H9 (cell line): ENCODE results near the gene NEAT1. TPM values are rescaled to one million over a fixed set of nuclear protein-coding genes. Genes with fewer than 3 reads are reported as not detected.

Source experiments
- DNase-seq: peaks from one replicate; pipeline ENCODE4 v3.0.0-alpha.2; 2017
- H2AFZ ChIP-seq: one replicate; pipeline ENCODE4 v1.6.1; 2013; ENCODE audit warnings: mild to moderate bottlenecking, low read length, control low read depth, moderate library complexity
- H2AK5ac ChIP-seq: 2 replicates; pipeline ENCODE4 v1.6.1; 2013; ENCODE audit warnings: low read length, control low read depth, mixed read lengths; ENCODE audit not compliant: insufficient read length
- H2BK120ac ChIP-seq: one replicate; pipeline ENCODE4 v1.6.1; 2013; ENCODE audit warnings: low read depth, mild to moderate bottlenecking, low read length, control low read depth, inconsistent platforms; ENCODE audit not compliant: poor library complexity, severe bottlenecking
- H2BK12ac ChIP-seq: 2 replicates; pipeline ENCODE4 v1.6.1; 2013; ENCODE audit warnings: low read length, control low read depth, mixed read lengths, low read depth; ENCODE audit not compliant: insufficient read length
- H2BK15ac ChIP-seq: 2 replicates; pipeline ENCODE4 v1.6.1; 2013; ENCODE audit warnings: low read depth, low read length, control low read depth
- H2BK20ac ChIP-seq: one replicate; pipeline ENCODE4 v1.6.1; 2013; ENCODE audit warnings: low read depth, mild to moderate bottlenecking, low read length, control low read depth, inconsistent platforms; ENCODE audit not compliant: poor library complexity, severe bottlenecking
- H2BK5ac ChIP-seq: 2 replicates; pipeline ENCODE4 v1.6.1; 2013; ENCODE audit warnings: low read length, control low read depth, mixed read lengths; ENCODE audit not compliant: insufficient read length
- H3K14ac ChIP-seq: 2 replicates; pipeline ENCODE4 v1.6.1; 2013; ENCODE audit warnings: low read length, control low read depth; ENCODE audit not compliant: insufficient read depth
- H3K18ac ChIP-seq: 2 replicates; pipeline ENCODE4 v1.6.1; 2013; ENCODE audit warnings: low read depth, mild to moderate bottlenecking, mixed read lengths, low read length, control low read depth; ENCODE audit not compliant: insufficient read length
- H3K23ac ChIP-seq: 2 replicates; pipeline ENCODE4 v1.6.1; 2013; ENCODE audit warnings: low read length, control low read depth, mixed read lengths, low read depth; ENCODE audit not compliant: insufficient read length
- H3K23me2 ChIP-seq: 2 replicates; pipeline ENCODE4 v1.6.1; 2013; ENCODE audit warnings: low read depth, mild to moderate bottlenecking, mixed read lengths, low read length, control low read depth; ENCODE audit not compliant: insufficient read length, poor library complexity, severe bottlenecking
- H3K27ac ChIP-seq: 2 replicates; pipeline ENCODE4 v1.5.1; 2013; ENCODE audit warnings: low read length, control low read depth, mixed read lengths, low read depth; ENCODE audit not compliant: insufficient read length
- H3K27me3 ChIP-seq: 2 replicates; pipeline ENCODE4 v1.6.1; 2013; ENCODE audit warnings: low read length, control low read depth, inconsistent platforms; ENCODE audit not compliant: insufficient read depth
- H3K4ac ChIP-seq: 2 replicates; pipeline ENCODE4 v1.6.1; 2013; ENCODE audit warnings: low read depth, mild to moderate bottlenecking, control low read depth, inconsistent platforms, low read length, moderate library complexity
- H3K4me1 ChIP-seq: 2 replicates; pipeline ENCODE4 v1.6.1; 2013; ENCODE audit warnings: low read length, control low read depth, inconsistent platforms; ENCODE audit not compliant: insufficient read depth
- H3K4me2 ChIP-seq: 2 replicates; pipeline ENCODE4 v1.6.1; 2013; ENCODE audit warnings: low read length, control low read depth, mixed read lengths; ENCODE audit not compliant: insufficient read length, insufficient read depth
- H3K56ac ChIP-seq: 2 replicates; pipeline ENCODE4 v1.6.1; 2013; ENCODE audit warnings: low read depth, mild to moderate bottlenecking, mixed read lengths, low read length, control low read depth; ENCODE audit not compliant: insufficient read length
- H3K79me1 ChIP-seq: 2 replicates; pipeline ENCODE4 v1.6.1; 2013; ENCODE audit warnings: low read depth, mild to moderate bottlenecking, moderate library complexity, low read length, control low read depth, inconsistent platforms; ENCODE audit not compliant: insufficient read depth, poor library complexity, severe bottlenecking
- H3K79me2 ChIP-seq: 2 replicates; pipeline ENCODE4 v1.6.1; 2013; ENCODE audit warnings: low read length, control low read depth, inconsistent platforms; ENCODE audit not compliant: insufficient read depth
- H3K9ac ChIP-seq: 2 replicates; pipeline ENCODE4 v1.6.1; 2013; ENCODE audit warnings: low read length, control low read depth, mixed read lengths; ENCODE audit not compliant: insufficient read length; ENCODE audit errors: extremely low read depth
- H3K9me3 ChIP-seq: one replicate; pipeline ENCODE4 v1.6.1; 2013; ENCODE audit warnings: low read depth, low read length, inconsistent platforms; ENCODE audit not compliant: control insufficient read depth
- H3T11ph ChIP-seq: one replicate; pipeline ENCODE4 v1.6.1; 2013; ENCODE audit warnings: mild to moderate bottlenecking, low read length, control low read depth, inconsistent platforms
- H4K20me1 ChIP-seq: one replicate; pipeline ENCODE4 v1.6.1; 2013; ENCODE audit not compliant: control insufficient read depth, insufficient read length, insufficient read depth
- H4K5ac ChIP-seq: 2 replicates; pipeline ENCODE4 v1.6.1; 2013; ENCODE audit warnings: low read depth, mild to moderate bottlenecking, mixed read lengths, low read length, control low read depth; ENCODE audit not compliant: insufficient read length
- H4K8ac ChIP-seq: replicated peaks from 2 replicates; pipeline ENCODE4 v1.6.1; 2013; ENCODE audit warnings: low read length, control low read depth, mixed read lengths, low read depth; ENCODE audit not compliant: insufficient read length
- H4K91ac ChIP-seq: 2 replicates; pipeline ENCODE4 v1.6.1; 2013; ENCODE audit warnings: low read depth, mild to moderate bottlenecking, moderate library complexity, mixed read lengths, low read length, control low read depth; ENCODE audit not compliant: insufficient read length
- H3K27ac Mint-ChIP-seq, 3 experiments: 2 replicates in 2 of 3; 3 replicates in 1 of 3; pipeline ENCODE4 v1.8.0; 2020 to 2021; ENCODE audit warnings: mixed read lengths in 3 of 3, mild to moderate bottlenecking in 1 of 3, moderate library complexity in 1 of 3
- H3K27me3 Mint-ChIP-seq: 2 replicates; pipeline ENCODE4 v1.8.0; 2021; ENCODE audit warnings: low read depth, mild to moderate bottlenecking, moderate library complexity, mixed read lengths
- H3K36me3 Mint-ChIP-seq, 3 experiments: 2 replicates in 2 of 3; 3 replicates in 1 of 3; pipeline ENCODE4 v1.8.0; 2020 to 2021; ENCODE audit warnings: low read depth in 3 of 3, mixed read lengths in 3 of 3; ENCODE audit not compliant: insufficient read depth in 1 of 3
- H3K4me1 Mint-ChIP-seq, 2 experiments: 2 replicates each; pipeline ENCODE4 v1.8.0; 2020; ENCODE audit warnings: mixed read lengths in 2 of 2
- H3K4me3 Mint-ChIP-seq, 2 experiments: 2 replicates in 1 of 2; 3 replicates in 1 of 2; pipeline ENCODE4 v1.8.0; 2020 to 2021; ENCODE audit warnings: mild to moderate bottlenecking in 2 of 2, mixed read lengths in 2 of 2, moderate library complexity in 1 of 2
- H3K9me3 Mint-ChIP-seq, 2 experiments: 2 replicates in 1 of 2; 3 replicates in 1 of 2; pipeline ENCODE4 v1.8.0; 2020; ENCODE audit warnings: mild to moderate bottlenecking in 2 of 2, mixed read lengths in 2 of 2, moderate library complexity in 1 of 2
- WGBS: extraction: QIAGEN DNeasy Blood & Tissue Kit; methylation state at CpG from one replicate; pipeline ENCODE4 v1.1.7; 2013; ENCODE audit warnings: missing lambda C conversion rate, low lambda C conversion rate, mixed read lengths; ENCODE audit not compliant: insufficient read length; ENCODE audit errors: extremely low coverage; 5-methylcytosine and 5-hydroxymethylcytosine counted together
- total RNA-seq: library from RNA; stranded (reverse); gene quantifications from 2 replicates; pipeline ENCODE4 v1.2.1, GENCODE V29; 2021
- TF ChIP-seq, protein P1 (sequence below): fragments of 200-600 bp; sonication (generic); conservative IDR thresholded peaks from 3 replicates; pipeline ENCODE4 v1.8.0; 2021; ENCODE audit warnings: antibody characterized with exemption, mild to moderate bottlenecking

NEAT1 gene
- total RNA-seq, 1 experiment from 2014 or later, result 12.7 TPM

DNA sequence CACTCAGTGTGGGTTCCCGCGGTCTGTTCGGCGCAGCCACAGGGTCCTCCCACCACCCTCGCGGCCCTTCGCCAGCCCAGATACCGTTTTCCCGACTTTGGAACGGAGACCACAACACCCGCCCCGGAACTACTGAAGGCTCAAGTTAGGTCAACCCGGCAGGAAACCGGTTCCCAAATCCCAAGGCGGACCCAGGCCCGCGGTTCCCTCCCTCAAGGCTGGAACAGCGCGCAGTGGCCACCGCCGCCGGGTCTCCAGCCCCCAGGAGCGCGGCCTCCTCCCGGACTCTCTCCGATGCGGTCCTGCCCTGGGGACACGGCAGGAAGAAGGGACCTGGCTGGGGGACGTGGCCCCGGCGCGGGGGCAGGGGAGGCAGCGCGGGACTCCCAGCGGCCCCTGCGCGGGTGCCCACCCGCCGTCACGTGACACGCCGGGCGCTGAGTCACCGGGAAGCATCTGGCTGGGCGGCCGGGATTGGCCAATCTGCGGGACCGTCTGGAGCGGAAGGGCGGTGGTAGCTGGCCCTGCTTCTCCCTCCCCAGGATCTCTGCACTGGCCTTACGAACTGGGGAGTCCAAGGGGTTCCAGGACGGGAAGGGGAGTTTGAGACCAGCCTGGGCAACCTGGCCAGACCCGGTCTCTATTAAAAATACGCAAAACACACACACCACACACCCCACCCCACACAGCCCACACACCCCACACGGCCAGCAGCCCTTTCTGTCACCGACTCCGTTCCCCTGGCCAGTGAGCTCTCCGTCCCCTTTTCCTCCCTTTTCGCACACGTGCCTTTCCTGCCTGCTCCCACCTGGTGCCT, 54.8 kb downstream of the NEAT1 start:
- H3T11ph ChIP-seq, result no peak overlapping the region
- peak overlapping the region; percentile 49 for H3K27ac ChIP-seq
- no peak overlapping the region for H3K23ac ChIP-seq
- no peak overlapping the region for H2BK15ac ChIP-seq
- no peaks in the 10 kb centered on the region for H3K9me3 ChIP-seq
- H3K27me3 Mint-ChIP-seq, result no peaks in the 10 kb centered on the region; the same call in 1 of the 2 replicates
- H3K18ac ChIP-seq, result peak overlapping the region; percentile 84
- peak overlapping the region; percentile 92 for H3K14ac ChIP-seq
- WGBS, result no CpG with 5 or more reads among the region's 60 CpGs
- peak; percentile 95 for DNase-seq
- peak overlapping the region; percentile 71 for H3K9ac ChIP-seq
- no peaks in the 10 kb centered on the region for H3K27me3 ChIP-seq
- H3K36me3 Mint-ChIP-seq, result no peaks in the 10 kb centered on the region
- peak overlapping the region; percentile 40 for H3K4ac ChIP-seq
- H3K4me1 ChIP-seq, result peaks cover 10% of the 10 kb centered on the region
- peak overlapping the region; percentile 60 for H3K4me2 ChIP-seq
- no peak overlapping the region for H4K8ac ChIP-seq
- H2BK5ac ChIP-seq, result peak overlapping the region; percentile 1
- H2BK12ac ChIP-seq, result peak overlapping the region; percentile 27
- no peak overlapping the region for H2AFZ ChIP-seq
- peak overlapping the region; percentile 78 for H3K4me3 Mint-ChIP-seq
- no peaks in the 10 kb centered on the region for H3K79me1 ChIP-seq
- no peak overlapping the region for H2BK120ac ChIP-seq
- TF ChIP-seq, protein P1, sequence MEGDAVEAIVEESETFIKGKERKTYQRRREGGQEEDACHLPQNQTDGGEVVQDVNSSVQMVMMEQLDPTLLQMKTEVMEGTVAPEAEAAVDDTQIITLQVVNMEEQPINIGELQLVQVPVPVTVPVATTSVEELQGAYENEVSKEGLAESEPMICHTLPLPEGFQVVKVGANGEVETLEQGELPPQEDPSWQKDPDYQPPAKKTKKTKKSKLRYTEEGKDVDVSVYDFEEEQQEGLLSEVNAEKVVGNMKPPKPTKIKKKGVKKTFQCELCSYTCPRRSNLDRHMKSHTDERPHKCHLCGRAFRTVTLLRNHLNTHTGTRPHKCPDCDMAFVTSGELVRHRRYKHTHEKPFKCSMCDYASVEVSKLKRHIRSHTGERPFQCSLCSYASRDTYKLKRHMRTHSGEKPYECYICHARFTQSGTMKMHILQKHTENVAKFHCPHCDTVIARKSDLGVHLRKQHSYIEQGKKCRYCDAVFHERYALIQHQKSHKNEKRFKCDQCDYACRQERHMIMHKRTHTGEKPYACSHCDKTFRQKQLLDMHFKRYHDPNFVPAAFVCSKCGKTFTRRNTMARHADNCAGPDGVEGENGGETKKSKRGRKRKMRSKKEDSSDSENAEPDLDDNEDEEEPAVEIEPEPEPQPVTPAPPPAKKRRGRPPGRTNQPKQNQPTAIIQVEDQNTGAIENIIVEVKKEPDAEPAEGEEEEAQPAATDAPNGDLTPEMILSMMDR, result no peak
- no peak overlapping the region for H2BK20ac ChIP-seq
- H4K5ac ChIP-seq, result peak overlapping the region; percentile 18
- H4K91ac ChIP-seq, result no peak overlapping the region
- peaks cover 10% of the 10 kb centered on the region for H3K23me2 ChIP-seq
- H3K56ac ChIP-seq, result no peak overlapping the region
- H3K79me2 ChIP-seq, result no peaks in the 10 kb centered on the region
- no peaks in the 10 kb centered on the region for H4K20me1 ChIP-seq
- no peak overlapping the region for H2AK5ac ChIP-seq
- peak overlapping the region; percentile 95 to 99 (median 95); a peak in 6 of 7 replicates for H3K27ac Mint-ChIP-seq
- H3K9me3 Mint-ChIP-seq, result no peaks in the 10 kb centered on the region; a peak in 2 of 5 replicates
- peaks cover 29 to 35% of the 10 kb centered on the region in 2 experiments for H3K4me1 Mint-ChIP-seq
